Neural progenitor cell (in vitro differentiated cells): Measurements from ENCODE around the gene RITA1. TPM values are rescaled to one million over a fixed set of nuclear protein-coding genes. Genes with fewer than 3 reads are reported as not detected.

Source experiments
- DNase-seq: peaks from one replicate; pipeline ENCODE4 v3.0.0-alpha.2; 2016; ENCODE audit warnings: low spot score
- H2AFZ ChIP-seq: fragments of 200-600 bp; sonication (generic); replicated peaks from 2 replicates; pipeline ENCODE4 v1.6.1; 2016; ENCODE audit warnings: antibody characterized with exemption
- H3F3A ChIP-seq: fragments of 200-600 bp; sonication (generic); 2 replicates; pipeline ENCODE4 v1.6.1; 2016; ENCODE audit warnings: antibody characterized with exemption, low read depth
- H3K27ac ChIP-seq: fragments of 200-600 bp; sonication (generic); 2 replicates; pipeline ENCODE4 v1.5.1; 2016; ENCODE audit warnings: mild to moderate bottlenecking
- H3K27me3 ChIP-seq: fragments of 200-600 bp; sonication (generic); 2 replicates; pipeline ENCODE4 v1.6.1; 2016; ENCODE audit warnings: mild to moderate bottlenecking, moderate library complexity
- H3K36me3 ChIP-seq: fragments of 200-600 bp; sonication (generic); 2 replicates; pipeline ENCODE4 v1.5.1; 2016
- H3K4me1 ChIP-seq: fragments of 200-600 bp; sonication (generic); 2 replicates; pipeline ENCODE4 v1.6.1; 2016; ENCODE audit warnings: mixed run types
- H3K4me2 ChIP-seq: fragments of 200-600 bp; sonication (generic); 2 replicates; pipeline ENCODE4 v1.6.1; 2016
- H3K4me3 ChIP-seq: fragments of 200-600 bp; sonication (generic); 2 replicates; pipeline ENCODE4 v1.5.1; 2016
- H3K79me2 ChIP-seq: fragments of 200-600 bp; sonication (generic); 2 replicates; pipeline ENCODE4 v1.6.1; 2016; ENCODE audit warnings: low read depth
- H3K9ac ChIP-seq: fragments of 200-600 bp; sonication (generic); 2 replicates; pipeline ENCODE4 v1.6.1; 2016
- H3K9me3 ChIP-seq: fragments of 200-600 bp; sonication (generic); 2 replicates; pipeline ENCODE4 v1.5.1; 2016; ENCODE audit warnings: low read depth
- H4K20me1 ChIP-seq: fragments of 200-600 bp; sonication (generic); 2 replicates; pipeline ENCODE4 v1.6.1; 2016; ENCODE audit warnings: low read depth
- H3K27ac Mint-ChIP-seq: 3 replicates; pipeline ENCODE4 v1.8.0; 2021; ENCODE audit warnings: mixed read lengths
- H3K27me3 Mint-ChIP-seq: 2 replicates; pipeline ENCODE4 v1.8.0; 2022; ENCODE audit warnings: low read depth, mild to moderate bottlenecking, inconsistent platforms, moderate library complexity, mixed read lengths; ENCODE audit not compliant: insufficient read depth
- H3K36me3 Mint-ChIP-seq: 3 replicates; pipeline ENCODE4 v1.8.0; 2021; ENCODE audit warnings: mixed read lengths
- H3K4me1 Mint-ChIP-seq: 3 replicates; pipeline ENCODE4 v1.8.0; 2021; ENCODE audit warnings: mixed read lengths
- H3K4me3 Mint-ChIP-seq: 3 replicates; pipeline ENCODE4 v1.8.0; 2021; ENCODE audit warnings: mild to moderate bottlenecking, moderate library complexity, mixed read lengths
- H3K9me3 Mint-ChIP-seq: 3 replicates; pipeline ENCODE4 v1.8.0; 2020; ENCODE audit warnings: mixed read lengths
- EZH2 ChIP-seq: fragments of 200-600 bp; sonication (generic); IDR thresholded peaks from 2 replicates; pipeline ENCODE4 v1.6.1; 2017; ENCODE audit warnings: antibody characterized with exemption, mild to moderate bottlenecking, moderate library complexity
- EZH2phosphoT487 ChIP-seq: fragments of 200-600 bp; sonication (generic); IDR thresholded peaks from 2 replicates; pipeline ENCODE4 v1.6.1; 2017; ENCODE audit warnings: antibody characterized with exemption
- total RNA-seq: library from RNA; depleted of rRNA; stranded (reverse); fragments of >200 nt; gene quantifications from 2 replicates; pipeline ENCODE4 v1.2.3, GENCODE V29; 2015; ENCODE audit warnings: low replicate concordance
- TF ChIP-seq, protein P1 (sequence below): fragments of 200-600 bp; sonication (generic); IDR thresholded peaks from 2 replicates; pipeline ENCODE4 v1.5.1; 2017; ENCODE audit warnings: antibody characterized with exemption, mild to moderate bottlenecking

Gene RITA1
- total RNA-seq, 1 donor from 2014 or later = 13.7 TPM

DNA sequence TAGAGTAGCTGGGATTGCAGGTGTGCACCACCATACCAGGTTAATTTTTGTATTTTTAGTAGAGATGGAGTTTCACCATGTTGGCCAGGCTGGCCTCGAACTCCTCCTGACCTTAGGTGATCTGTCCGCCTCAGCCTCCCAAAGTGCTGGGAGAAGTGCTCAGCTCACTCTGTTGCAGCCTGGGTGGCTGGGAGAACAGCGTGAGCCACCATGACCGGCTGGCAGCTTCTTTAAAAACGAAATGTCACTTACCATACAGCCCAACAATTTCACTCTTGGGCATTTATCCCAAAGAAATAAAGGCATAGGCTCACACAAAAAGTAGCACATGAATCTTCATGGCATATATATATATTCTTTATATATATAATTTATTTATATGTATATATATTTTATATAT is 40.7 kb upstream of the RITA1 start:
- Mint-ChIP-seq H3K9me3 (peaks cover 8% of the 10 kb centered on the region), H3K27me3 (peaks cover under 1% of the 10 kb centered on the region), H3K4me3 (no peak overlapping the region), H3K36me3 (no peaks in the 10 kb centered on the region), H3K27ac (no peak overlapping the region), H3K4me1 (peaks cover 25% of the 10 kb centered on the region)
- peaks cover 5% of the 10 kb centered on the region for H3K4me1 ChIP-seq
- H3K27ac ChIP-seq = no peak overlapping the region
- no peak overlapping the region for H3K9ac ChIP-seq
- H3K4me3 ChIP-seq = no peak overlapping the region
- no peaks in the 10 kb centered on the region for H3K79me2 ChIP-seq
- TF ChIP-seq EZH2phosphoT487 = no peak
- H3K4me2 ChIP-seq = no peak overlapping the region
- no peaks in the 10 kb centered on the region for H4K20me1 ChIP-seq
- no peaks in the 10 kb centered on the region for H3K36me3 ChIP-seq
- no peaks in the 10 kb centered on the region for H3K27me3 ChIP-seq
- no peak overlapping the region for H2AFZ ChIP-seq
- peaks cover 7% of the 10 kb centered on the region for H3F3A ChIP-seq
- H3K9me3 ChIP-seq = no peaks in the 10 kb centered on the region
- no peak for DNase-seq

DNA sequence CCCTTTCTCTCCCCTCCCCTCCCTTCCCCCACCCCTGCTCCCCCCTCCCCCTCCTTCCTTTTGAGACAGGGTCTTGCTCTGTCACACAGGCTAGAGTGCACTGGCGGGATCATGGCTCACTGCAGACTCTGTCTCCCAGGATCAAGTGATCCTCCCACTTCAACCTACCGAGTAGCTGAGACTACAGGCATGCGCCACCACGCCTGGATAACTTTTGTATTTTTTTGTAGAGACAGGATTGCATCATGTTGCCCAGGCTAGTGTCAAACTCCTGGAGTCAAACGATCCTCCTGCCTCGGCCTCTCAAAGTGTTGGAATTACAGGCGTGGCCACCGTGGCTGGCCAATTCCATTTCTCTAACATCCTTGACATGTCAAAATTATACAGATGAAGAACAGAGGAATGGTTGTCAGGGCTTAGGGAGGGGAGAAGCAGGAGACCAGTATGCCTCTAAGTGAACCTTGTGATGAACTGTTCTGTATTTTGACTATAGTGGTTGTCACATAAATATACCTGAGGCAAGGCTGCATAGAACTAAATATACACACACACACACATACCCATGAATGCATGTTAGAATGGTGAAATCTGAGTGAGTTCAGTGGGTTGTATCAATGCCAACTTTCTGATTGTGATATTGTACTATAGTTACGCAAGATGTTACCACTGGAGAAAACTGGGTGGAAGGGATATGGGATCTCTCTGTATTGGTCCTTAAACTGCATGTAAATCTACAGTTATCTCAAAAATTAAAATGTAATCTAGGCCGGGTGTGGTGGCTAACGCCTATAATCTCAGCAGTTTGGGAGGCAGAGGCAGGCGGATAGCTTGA is 39.6 kb upstream of the RITA1 start:
- no peak overlapping the region for H2AFZ ChIP-seq
- peaks cover 35% of the 10 kb centered on the region for H3K4me1 Mint-ChIP-seq
- no peak overlapping the region for H3K4me3 ChIP-seq
- peaks cover 4% of the 10 kb centered on the region for H3K27me3 Mint-ChIP-seq
- H3K27ac ChIP-seq = no peak overlapping the region
- H3K4me2 ChIP-seq = no peak overlapping the region
- H3K36me3 Mint-ChIP-seq = no peaks in the 10 kb centered on the region
- H3F3A ChIP-seq = peaks cover 7% of the 10 kb centered on the region
- peaks cover 8% of the 10 kb centered on the region for H3K9me3 Mint-ChIP-seq
- TF ChIP-seq EZH2 = no peak
- no peak for TF ChIP-seq EZH2phosphoT487
- TF ChIP-seq, protein P1, sequence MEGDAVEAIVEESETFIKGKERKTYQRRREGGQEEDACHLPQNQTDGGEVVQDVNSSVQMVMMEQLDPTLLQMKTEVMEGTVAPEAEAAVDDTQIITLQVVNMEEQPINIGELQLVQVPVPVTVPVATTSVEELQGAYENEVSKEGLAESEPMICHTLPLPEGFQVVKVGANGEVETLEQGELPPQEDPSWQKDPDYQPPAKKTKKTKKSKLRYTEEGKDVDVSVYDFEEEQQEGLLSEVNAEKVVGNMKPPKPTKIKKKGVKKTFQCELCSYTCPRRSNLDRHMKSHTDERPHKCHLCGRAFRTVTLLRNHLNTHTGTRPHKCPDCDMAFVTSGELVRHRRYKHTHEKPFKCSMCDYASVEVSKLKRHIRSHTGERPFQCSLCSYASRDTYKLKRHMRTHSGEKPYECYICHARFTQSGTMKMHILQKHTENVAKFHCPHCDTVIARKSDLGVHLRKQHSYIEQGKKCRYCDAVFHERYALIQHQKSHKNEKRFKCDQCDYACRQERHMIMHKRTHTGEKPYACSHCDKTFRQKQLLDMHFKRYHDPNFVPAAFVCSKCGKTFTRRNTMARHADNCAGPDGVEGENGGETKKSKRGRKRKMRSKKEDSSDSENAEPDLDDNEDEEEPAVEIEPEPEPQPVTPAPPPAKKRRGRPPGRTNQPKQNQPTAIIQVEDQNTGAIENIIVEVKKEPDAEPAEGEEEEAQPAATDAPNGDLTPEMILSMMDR = no peak
- H3K9me3 ChIP-seq = no peaks in the 10 kb centered on the region
- H3K4me1 ChIP-seq = peaks cover 9% of the 10 kb centered on the region
- peaks cover 8% of the 10 kb centered on the region for H3K27me3 ChIP-seq
- H3K79me2 ChIP-seq = no peaks in the 10 kb centered on the region
- H3K36me3 ChIP-seq = no peaks in the 10 kb centered on the region
- no peaks in the 10 kb centered on the region for H4K20me1 ChIP-seq
- no peak for DNase-seq
- H3K4me3 Mint-ChIP-seq = no peak overlapping the region
- peak overlapping the region; percentile 78 for H3K27ac Mint-ChIP-seq
- H3K9ac ChIP-seq = no peak overlapping the region

DNA sequence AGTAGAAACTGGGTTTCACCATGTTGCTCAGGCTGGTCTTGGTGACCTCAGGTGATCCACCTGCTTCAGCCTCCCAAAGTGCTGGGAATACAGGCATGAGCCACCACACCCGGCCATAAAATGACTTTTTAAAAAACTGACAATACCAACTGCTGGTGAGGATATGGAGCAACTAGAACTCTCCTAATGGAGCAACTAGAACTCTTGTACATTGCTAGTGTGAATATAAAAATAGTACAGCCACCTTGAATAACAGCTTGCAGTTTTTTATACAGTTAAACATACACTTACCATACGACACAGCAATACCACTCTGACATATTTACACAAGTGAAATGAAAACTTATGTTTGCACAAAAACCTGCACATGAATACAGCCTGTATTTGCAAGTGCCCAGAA is 38.5 kb upstream of the RITA1 start:
- H3K27ac Mint-ChIP-seq = no peak overlapping the region
- Histone ChIP-seq H3K27ac (no peak overlapping the region), H3K4me1 (peaks cover 9% of the 10 kb centered on the region), H2AFZ (no peak overlapping the region), H3K4me2 (no peak overlapping the region), H3K4me3 (no peak overlapping the region), H3F3A (peaks cover 10% of the 10 kb centered on the region), H3K9me3 (no peaks in the 10 kb centered on the region), H3K27me3 (peaks cover 18% of the 10 kb centered on the region), H4K20me1 (no peaks in the 10 kb centered on the region), H3K79me2 (no peaks in the 10 kb centered on the region), H3K9ac (no peak overlapping the region), H3K36me3 (no peaks in the 10 kb centered on the region)
- DNase-seq = no peak
- peaks cover 9% of the 10 kb centered on the region for H3K27me3 Mint-ChIP-seq
- H3K36me3 Mint-ChIP-seq = no peaks in the 10 kb centered on the region
- H3K4me3 Mint-ChIP-seq = no peak overlapping the region
- peaks cover 35% of the 10 kb centered on the region for H3K4me1 Mint-ChIP-seq
- peaks cover 8% of the 10 kb centered on the region for H3K9me3 Mint-ChIP-seq
- TF ChIP-seq, protein P1 = no peak
- TF ChIP-seq EZH2 (no peak), EZH2phosphoT487 (no peak)
